NCI-H526 (cell line): Measurements from ENCODE around the gene NFASC.
A peak's percentile ranks its signal among the peaks of the same experiment; 100 is the strongest.

Experiments used
- DNase-seq, 2 experiments: peaks; one replicate each; lab custom pipeline; 2025; lab: John Stamatoyannopoulos, UW

NFASC gene

DNA sequence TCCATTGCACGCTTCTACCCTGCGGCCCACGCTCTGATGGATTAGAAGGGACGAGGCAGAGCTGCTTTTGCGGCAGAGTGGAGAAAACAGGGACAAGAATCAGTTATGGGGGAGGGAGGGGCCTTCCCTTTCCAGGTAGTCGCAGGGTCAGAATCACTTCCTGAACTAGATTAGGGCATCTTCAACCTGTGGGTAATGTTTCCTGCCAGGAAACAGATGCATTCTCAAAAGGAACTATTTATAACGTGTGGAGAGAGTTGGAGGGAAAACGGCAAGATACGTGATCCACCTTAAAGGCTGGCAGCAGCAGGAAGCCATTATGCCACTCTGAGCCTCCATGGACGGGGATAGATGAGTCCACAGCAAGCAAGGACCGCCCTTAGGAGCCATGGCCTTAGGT, 112.5 kb downstream of the NFASC start:
- no peak for DNase-seq

DNA sequence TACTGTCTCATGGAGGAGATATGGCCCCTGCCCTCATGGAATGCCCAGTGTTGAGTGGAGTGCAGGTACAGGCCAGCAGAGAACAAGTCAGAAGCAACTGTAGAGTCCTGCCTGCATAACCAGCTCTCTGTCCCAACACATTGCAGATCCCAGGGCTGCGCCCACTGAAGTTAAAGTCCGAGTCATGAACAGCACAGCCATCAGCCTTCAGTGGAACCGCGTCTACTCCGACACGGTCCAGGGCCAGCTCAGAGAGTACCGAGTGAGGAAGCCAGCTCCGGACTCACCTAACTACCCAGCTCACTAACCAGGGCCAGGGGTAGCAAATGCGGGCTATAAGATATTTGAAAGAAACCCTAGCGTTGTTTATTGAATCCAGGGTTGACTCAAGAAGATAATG, 113.2 kb downstream of the NFASC start:
- no peak for DNase-seq

DNA sequence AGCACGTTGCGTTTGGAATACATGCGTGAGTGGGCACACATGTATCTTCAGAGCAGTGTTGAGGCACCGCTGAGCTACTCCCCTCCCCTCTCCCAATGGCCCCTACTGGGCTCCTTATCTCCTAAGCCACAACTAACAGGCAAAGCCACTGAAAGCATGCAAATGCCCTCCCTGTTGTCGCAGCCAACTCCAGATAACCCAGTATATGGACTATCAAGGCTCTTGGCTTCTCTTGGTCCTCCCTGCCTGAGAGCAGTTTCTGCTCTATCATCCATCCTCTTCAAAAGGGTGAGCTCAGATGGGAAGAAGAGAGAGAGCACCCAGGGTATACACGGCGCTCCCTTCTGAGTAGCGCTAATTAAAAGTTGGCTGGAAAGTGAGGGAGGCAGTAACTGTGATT, 113.8 kb downstream of the NFASC start:
- no peak for DNase-seq

DNA sequence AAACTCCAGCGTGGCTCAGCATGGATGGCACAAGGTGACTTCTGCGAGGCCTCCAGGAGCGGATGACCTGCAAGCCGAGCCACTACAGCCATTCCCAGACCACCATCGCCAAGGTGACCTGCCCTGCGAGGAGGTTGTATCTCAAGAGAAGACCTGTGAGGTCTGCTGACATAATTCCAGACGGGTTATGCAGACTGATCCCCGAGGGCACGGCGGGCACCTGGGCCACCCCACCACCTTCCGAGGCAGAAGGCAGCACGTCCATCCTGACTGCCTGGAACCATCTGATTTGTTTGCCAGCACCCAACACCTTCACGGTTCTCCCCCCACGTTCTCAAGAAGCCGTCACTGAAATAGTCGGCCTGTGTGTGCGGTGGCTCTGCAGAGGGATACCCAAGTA, 115.5 kb downstream of the NFASC start:
- DNase-seq: no peak

DNA sequence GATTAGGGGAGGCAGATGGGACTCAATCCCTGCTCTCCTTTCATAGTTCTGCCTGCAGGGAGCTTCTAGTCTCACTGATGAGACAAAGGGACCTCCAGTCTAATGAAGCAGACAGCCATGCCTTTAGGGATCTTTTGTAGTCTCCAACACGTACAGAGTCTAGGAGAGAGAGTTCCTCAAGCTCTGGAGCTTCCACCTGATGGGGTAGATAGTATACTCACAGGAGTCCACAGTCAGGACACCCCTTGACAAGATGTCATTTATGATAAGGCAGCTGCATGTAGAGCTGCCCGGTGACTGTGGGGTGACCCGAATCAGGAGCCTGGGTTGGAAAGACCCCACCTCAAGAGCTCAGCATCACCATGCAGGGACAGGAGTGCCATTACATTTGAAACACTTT, 117.0 kb downstream of the NFASC start:
- no peak for DNase-seq

DNA sequence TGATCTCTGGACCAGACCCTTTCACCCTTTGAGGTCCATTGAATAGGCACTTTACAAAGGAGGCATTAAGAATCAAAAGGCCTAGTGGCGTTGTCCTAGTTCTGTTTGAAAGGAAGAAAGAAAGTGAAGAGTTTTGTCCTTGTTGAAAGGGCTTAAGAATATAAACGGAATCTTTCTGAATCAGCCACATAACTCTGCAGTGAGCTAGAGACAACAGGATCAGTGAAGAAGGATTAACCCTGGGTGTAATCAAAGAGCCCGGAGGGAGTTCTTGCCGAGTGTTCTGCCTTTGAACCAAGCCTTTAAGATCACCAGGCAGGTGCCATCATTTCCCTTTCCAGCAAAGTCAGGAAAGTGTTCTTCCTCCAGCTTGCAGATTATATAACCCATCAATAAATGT, 117.5 kb downstream of the NFASC start:
- DNase-seq: no peak

DNA sequence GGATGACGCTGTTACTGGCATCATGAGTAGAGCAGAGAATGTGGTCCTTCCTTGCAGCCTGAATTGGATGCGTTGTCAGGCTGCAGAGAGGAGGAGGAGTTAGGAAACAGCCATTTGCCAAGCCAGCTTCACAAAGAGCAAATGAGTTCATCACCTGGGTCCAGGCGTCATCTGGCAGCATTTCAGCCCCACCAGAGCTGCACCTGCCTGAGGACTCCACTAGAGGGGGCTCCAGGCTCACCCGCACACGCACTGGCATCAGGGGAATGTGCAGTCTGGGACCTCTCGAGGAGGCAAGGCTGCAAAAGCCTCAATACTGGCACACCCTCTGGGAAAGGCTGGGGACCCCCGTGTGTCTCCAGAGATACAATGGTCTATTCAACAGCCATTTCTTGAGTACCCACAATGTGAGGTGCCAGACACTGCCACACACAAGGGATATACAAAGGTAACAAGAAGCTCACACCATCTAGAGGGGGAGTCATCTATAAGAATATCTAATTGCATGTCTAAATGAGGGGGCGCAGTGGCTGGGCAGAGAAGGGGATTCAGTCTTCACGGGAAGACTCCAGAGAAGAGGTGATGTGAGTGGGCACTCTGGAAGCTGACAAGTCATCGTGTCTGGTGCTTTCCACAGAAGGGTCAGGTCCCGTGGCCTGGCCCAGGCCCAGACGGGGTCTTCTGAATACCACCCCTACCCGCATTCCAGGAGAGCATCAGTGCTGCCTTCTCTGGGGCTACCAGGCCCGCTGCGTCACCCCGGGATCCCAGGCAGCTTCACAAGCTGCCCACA, 118.8 kb downstream of the NFASC start:
- peak; percentile 26 to 64 for DNase-seq

DNA sequence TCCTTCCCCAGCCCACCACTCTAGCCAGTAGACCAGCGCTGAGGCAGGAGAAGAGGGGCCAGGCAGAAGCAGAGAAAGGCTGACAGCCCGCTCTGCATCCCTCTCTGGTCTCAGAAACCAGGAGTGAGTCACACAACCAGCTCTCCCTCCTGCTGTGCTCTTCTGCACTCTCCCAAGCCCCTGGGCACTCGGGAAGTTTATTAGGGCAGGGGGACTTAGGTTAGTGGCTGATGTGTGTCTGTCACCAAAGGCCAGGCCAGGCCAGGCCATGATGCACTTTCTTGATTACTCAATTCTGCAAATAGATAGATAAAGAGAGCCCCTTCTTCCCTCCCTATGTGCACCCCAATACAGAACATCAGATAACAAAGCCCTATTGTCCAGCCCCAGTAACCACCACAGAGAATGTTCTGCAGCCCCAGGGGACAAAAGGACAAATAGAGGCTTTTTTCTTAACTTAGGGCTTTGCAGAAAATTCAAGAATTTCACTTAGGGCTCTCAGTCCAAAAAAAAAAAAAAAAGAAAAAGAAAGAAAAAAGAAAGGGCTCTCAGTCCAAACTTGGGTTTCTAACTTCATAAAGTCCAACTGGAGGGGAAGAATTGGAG, 119.5 kb downstream of the NFASC start:
- no peak for DNase-seq

DNA sequence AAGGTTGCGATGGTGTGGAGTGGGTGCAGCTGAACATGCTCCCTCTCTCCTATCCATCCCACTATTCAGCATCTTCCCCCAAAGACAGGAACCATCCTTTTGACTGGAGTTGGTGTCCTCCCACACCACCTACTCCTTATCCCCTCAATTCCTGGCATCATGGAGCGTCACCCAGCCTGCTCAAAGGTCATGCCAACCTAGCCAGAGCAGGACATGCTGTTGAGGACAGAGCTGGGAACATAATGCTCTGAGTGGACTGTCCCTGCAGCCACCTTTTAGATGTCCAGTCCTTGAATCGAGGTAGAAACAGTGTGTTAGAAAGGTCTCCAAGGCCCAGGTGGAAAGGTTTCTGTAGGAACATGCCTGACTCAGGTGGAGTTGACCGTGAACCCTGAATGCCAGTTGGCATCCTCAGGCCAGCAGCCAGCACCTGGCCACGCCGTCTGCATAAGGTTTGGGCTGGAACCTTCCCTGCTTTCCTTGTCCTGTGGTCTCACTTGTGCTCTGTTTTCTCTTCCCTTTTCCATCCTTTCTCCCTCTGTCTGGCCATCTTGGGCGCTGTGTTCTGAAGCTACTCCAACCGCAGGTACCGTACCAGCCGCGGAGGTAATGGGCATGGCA, 120.2 kb downstream of the NFASC start:
- no peak for DNase-seq

DNA sequence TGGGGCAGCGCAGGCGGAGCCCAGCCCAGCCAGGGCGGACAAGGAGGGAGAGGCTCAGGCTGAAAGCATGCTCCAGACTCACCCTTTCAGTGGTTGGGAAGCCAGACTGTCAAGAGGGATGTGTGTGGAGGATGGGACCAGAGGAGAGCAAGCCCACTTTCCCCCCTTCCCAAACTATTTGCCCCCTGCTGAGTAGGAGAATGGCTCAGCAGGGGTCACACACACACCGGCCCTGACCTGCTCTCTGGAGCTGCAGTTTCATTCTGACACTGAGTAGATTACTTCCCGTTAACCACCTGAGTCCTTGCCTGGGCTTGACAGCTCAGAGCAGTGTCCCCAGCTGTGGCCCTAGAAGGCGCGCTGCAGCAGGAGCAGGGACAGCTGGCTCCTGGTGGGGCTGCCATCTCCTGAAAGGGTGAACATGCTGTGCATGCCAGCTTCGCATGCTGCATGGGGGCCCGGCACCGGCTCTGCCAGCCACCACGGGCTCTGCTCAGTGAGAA, 120.7 kb downstream of the NFASC start:
- no peak for DNase-seq

DNA sequence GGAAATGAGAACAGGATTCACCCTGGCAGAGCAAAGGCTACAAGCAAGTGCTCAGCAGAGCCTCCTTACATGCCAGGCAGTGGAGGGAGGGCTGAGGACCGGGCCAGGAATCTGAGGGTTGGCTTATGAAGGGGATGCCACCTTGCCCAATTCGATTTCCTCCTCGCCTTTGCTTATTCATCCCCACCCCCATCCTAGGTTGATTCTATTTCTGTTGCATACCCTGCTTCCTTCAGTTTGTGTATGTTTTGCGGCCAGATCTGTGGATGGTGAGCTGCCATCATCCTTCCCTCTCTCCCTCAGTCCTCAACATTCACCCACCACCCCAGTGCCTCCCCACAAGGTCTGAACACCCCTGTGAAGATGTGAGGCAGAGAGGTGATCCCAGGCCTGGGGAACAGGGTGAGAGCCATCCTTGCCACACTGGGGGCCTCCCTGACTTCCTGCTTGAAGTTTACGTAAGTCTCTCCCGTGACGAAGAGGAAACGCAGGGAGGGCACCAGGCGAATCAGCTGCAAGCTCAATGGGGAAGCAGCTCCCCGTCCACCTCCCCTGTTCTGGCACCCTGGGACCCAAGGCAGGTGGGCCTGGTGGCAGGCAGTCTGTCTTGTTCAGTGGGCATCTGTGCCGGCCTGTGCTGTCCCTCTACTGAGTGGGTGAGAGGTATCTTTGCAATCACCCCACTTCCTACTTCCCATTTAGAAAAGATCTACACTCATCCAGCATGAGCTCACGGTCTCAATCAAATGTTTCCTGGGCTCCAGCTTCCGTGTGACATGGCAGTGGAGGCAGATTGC, 121.7 kb downstream of the NFASC start:
- no peak for DNase-seq

DNA sequence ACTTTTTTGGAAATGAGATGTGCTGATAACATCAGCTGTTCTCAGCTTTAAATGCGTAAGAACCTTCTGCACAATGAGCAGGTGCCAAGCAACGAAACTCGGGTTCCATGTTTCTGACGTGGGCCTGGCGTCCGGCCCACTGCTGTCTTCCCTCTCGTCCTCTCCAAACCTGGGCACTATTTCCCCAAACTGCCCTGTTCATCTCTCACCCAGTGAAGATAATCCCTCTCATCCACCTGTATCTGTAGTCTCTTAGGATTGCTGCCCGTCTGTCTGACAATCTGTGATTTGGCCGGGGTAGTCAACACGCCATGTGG, 122.3 kb downstream of the NFASC start:
- DNase-seq: no peak

DNA sequence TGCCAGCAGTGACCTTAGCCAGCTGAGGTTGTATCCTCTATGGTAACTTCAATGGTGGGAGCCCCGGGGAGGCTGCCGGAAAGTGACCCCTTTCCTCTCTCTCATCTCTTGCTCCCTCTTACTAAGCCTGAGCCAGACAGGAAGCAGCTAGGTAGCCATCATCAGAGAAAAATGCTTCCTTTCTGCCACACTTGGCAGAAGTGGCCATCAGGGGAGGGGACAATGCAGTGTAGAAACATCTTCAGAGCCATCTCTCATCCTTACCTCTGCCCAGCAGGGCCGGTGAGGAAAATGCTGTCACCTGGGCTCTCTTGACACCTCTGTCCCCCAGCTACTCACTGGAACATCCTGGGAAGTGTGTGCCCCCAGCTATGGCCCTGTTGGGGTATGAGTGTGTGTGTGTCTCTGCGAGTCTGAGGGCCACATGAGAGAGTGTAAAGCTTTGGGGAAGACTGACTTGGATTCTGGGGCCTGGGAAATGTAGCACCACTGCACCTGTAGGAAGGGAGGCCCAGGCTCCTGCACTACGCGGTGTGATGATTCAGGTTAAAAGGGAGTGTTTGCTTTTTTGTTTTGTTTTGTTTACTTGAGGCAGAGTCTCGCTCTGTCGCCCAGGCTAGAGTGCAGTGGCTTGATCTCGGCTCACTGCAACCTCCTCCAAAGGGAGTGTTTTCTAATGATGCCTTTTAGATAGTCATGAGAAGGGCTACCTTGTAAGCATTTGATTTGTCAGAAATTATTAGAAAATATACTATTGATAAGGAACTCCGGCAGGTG, 123.6 kb downstream of the NFASC start:
- DNase-seq: no peak

DNA sequence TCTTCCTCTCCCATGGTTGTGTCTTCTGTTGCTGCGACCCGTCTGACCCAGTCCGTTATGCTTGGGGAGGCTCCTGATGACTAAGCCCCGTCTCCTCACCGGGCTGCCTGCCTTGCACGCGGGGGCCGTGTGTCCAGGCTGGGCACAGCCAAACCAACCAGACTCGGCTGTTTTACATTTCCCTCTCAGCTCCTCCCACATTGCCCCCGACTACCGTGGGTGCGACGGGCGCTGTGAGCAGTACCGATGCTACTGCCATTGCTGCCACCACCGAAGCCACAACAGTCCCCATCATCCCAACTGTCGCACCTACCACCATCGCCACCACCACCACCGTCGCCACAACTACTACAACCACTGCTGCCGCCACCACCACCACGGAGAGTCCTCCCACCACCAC, 126.3 kb downstream of the NFASC start:
- DNase-seq: no peak

DNA sequence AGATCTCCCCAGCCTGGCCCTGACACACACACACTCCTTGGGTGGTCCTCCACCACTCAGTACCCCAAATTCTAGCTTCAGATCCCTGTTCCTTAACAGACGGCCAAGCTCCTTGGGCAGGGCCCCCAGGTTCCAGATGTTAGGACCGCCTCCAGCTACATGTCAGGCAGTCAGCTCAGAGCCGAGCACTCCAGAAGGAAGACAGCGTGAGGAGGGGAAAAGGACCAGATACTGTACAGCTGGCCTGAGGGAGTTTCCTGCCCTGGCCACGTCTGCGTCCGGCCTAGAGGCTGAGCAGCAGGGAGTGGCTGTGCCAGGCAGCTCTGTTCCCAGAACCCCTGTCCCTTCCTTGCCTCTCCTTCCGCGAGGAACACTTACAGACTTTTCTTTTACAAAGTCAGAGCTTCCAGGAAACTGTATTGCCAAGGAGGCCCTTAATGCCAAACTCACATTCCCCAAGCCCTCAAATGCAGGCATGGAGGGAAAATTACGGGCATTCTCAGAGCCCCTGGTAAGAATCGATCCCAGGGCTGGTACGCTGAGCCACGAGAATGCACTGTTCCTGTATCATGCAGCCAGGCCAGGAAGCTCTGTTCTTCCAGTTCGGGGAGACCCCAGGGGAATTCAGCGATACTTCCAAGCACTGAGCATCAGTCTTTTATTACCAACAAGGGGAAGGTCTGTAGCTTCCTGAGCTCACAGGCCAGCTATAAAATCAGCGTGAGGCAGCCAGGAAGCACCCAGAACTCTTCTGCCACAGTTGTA, 127.1 kb downstream of the NFASC start:
- DNase-seq: no peak

DNA sequence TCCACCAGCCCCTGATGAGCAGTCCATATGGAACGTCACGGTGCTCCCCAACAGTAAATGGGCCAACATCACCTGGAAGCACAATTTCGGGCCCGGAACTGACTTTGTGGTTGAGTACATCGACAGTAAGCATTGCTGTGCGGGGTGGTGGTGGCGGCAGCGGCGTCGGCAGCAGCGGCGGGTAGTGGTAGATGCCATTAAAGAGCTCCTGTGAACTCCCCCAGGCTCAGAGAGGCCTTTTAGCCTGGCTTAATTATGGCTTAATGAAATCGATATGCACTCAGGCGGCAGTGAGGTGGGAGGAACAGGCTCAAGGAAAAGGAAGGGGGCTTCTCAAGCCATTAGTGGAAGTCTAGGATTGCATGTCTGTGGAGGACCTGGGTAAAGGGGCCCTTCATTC, 130.5 kb downstream of the NFASC start:
- DNase-seq: no peak

DNA sequence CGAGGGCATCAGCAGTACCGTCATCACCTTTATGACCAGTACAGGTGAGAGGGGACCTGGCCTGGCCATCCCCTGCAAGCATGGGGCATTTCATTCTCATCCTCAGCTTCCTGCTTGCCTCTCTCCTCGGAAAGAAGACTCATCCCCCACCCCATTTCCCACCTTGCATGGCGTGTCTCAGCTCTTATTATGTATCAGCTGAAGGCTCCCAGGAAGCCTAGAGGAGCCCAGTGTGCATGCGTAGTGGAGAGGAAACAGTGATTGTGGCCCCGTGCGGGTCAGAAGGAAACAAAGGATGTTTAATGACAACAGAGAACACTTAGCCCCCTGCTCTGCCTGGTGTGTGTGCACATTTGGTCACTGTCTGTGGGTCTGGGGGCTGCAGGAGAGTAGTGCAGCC, 132.0 kb downstream of the NFASC start:
- DNase-seq: peak in 1 of 2 experiments; percentile 4

DNA sequence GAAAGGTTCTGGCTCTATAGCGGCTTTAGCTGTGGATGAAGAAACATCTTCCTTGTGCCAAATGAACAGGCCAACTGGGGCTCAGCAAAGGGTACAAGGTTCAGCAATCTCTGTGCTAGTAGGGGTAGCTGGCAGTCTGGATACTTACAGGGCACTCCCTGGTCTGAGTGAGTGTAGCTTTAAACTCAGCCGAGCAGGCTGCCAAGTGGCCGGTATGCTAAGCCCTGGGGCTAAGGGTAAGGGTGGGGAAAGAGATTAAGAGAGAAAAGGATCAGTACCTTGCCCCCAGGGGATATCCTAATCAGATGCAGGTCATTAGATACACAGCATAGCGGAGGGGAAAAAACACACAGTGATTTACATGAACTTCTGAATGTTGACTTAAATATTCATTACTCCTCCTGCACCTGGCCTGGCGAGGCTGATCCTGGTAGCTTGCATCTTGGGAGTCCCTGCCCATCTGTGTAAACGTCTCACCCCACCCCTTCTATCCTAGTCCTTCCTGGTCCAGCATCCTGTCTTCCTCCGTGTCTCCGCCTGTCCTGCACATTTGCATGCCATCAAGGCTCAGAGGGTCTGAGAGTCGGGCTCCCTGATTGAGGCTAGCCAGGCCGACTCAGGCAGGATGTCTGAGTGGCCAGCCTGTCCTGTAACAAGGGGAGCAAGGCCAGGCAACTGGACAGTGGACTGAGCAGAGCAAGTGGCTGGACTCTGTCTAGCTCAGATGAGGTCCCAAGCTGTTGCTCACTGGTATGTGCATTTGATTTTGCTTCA, 132.9 kb downstream of the NFASC start:
- DNase-seq: peak; percentile 73 to 87

DNA sequence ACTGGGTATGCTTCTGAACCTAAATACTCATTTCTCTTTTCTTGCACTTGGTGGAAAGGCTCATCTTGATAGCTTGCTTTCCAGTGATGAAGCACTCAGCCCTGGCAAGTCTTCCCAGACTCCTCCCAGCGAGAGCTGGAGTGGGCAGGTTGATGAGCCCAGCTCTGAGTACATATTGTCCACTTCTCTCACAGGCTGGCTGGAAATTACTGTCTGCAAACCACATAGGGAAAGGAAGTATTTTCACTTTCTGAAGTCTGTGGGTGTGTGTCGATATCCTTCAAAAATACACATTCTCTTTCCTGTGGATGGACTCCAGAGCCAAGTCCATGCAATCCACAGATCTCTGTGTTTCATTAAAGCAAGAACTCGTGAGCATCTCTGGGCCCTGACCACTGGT, 133.7 kb downstream of the NFASC start:
- DNase-seq: no peak

DNA sequence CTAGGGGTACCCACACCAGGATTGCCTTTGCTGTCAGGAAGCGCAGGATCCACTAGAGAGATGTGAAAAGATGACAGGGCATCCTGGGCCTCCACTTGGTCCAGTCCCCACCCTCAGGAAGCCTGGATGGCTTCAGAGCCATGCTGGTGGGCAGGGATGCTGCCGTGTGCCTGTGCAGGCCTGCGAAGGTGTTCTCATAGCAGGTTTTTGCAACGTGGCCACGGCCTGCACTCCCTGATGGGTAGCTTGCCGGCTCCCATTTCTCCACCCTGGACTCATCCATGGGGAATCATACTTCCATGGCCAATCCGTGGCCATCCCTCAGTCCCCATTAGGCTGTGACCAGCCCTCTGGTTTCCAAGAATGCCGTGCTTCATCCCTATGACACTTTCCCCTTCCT, 138.2 kb downstream of the NFASC start:
- no peak for DNase-seq
